HUDEP-2 (cell line): Measurements from ENCODE around the gene TEKT5.
"Not testable (repeated sequence)": the region's sequence is repeated elsewhere in the genome, so short reads cannot be mapped to it uniquely, and the experiment has no call there.

ENCODE experiments used
- DNase-seq, 76 experiments: peaks; one replicate each; lab custom pipeline; 2025; ENCODE audit not compliant: unreplicated experiment in 76 of 76; lab: John Stamatoyannopoulos, UW

Gene TEKT5

GRCh38 chr16:10688291-10688690 is 6.4 kb downstream of the TEKT5 start:
- DNase-seq: no peak

DNA sequence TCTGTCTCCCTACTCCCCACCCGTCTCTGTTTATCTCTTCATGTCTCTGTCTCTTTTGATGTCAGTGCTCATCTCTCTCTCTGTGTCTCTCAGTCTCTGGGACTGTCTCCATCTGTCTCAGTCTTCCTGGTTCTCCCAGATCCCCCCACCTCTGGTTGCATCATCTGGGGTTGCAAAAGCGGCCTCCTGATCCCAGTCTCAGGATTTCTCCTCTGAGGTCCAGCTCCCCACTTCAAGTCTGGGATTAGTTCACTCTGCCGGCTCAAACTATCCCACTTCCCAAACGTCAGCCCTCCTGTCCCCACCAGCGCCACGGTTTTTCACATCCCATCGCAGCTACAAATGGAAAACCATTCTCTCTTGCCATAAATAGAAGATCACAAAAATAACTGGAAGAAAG is 9.0 kb downstream of the TEKT5 start:
- DNase-seq: no peak

DNA sequence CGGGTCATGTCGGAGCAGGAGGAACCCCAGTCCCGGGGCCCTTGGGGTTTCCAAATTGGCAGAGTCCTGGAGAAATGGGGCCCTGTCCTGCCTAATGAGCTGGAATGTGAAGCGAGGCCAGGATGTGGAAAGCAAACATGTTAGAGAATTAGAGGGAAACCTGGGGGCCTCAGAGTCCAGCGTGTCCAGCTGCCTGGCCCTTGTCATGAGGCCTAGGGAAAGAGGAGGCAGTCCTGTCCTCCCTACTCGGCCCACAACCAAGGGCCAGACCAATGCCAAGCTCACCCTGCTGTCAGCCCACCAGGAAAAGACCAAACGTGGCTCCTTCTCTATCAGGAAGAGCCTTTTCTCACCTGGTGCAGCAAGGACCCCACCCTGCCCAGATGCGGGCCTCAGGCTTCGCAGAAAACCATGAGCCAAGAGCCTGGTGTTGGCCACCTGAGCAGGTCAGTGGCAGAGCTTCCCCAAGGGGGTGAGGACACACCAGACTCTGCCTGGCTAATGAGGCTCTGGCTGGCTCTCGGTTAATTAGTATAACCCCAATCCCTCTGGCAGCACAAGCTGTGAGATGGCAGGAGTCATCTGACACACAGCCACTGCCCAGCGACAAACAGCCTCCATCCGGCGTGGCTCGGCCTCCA is 10.1 kb downstream of the TEKT5 start:
- DNase-seq: no peak

GRCh38 chr16:10683170-10683569 is 11.6 kb downstream of the TEKT5 start:
- no peak for DNase-seq

GRCh38 chr16:10682604-10683003 is 12.1 kb downstream of the TEKT5 start:
- DNase-seq: no peak

- no peak for DNase-seq
Observed at GRCh38 chr16:10681310-10682308, 13.1 kb downstream of the TEKT5 start.

GRCh38 chr16:10679921-10680320 is 14.8 kb downstream of the TEKT5 start:
- DNase-seq: no peak

GRCh38 chr16:10679441-10679840 is 15.3 kb downstream of the TEKT5 start:
- DNase-seq: not testable (repeated sequence)

DNA sequence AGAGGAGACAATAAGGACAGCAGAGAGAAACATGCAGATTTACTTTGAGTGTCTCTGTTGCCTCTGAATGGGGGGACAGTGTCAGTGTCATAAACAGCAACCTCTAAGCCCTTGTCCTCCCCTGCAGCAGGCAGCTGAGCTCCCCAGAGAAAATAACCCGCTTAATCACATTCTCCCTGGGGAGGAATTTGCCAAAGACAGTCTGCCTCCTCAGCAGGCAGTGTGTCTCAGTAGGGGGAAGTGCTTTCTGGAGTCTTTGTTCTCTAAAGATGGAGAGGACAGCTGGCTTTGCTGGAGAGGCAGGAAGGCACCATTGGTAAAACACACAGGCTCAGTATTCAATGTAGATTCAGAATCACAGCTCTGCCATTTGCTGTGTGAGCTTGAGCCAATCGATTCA is 16.1 kb downstream of the TEKT5 start:
- DNase-seq: no peak

- DNase-seq: no peak
Observed at GRCh38 chr16:10676284-10676683, 18.4 kb downstream of the TEKT5 start.

DNA sequence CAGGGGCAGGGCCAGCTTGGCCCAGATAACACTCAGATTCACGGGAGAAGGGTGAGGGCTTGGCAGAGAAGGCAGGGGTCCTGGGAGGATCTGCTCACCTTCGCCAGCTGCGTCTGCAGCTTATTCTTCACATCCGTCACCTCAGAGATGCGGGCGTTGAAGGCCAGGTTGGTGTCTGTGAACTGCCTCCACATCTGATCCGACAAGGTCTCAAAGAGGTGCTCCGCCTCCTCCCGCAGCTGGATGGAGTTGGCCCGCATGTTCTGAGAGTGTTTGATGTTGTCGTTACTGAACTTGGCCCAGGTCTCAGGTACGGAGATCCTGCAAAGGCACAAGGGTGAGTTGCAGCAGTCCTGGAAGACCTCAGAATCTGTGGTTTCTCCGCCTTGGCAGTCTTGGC is 18.9 kb downstream of the TEKT5 start:
- no peak for DNase-seq

GRCh38 chr16:10675216-10675615 is 19.5 kb downstream of the TEKT5 start:
- DNase-seq: no peak

DNA sequence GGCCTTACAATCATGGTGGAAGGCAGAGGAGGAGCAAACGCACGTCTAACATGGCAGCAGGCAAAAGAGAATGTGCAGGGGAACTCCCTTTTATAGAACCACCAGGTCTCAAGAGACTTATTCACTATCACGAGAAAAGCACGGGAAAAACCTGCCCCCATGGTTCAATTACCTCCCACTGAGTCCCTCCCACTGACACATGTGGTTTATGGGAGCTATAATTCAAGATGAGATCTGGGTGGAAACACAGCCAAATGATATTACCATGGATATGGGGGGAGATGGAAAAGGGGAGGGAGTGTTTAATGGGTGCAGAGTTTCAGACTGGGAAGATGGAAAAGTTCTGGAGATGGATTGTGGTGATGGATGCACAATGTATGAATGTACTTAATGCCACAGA is 23.0 kb downstream of the TEKT5 start:
- DNase-seq: no peak

- DNase-seq: no peak
Observed at GRCh38 chr16:10669791-10670190, 24.9 kb downstream of the TEKT5 start.

GRCh38 chr16:10668322-10669045 is 26.2 kb downstream of the TEKT5 start:
- peak in 9 of 76 experiments; percentile 4 to 18 (median 6) for DNase-seq

GRCh38 chr16:10667239-10667638 is 27.5 kb downstream of the TEKT5 start:
- no peak for DNase-seq

DNA sequence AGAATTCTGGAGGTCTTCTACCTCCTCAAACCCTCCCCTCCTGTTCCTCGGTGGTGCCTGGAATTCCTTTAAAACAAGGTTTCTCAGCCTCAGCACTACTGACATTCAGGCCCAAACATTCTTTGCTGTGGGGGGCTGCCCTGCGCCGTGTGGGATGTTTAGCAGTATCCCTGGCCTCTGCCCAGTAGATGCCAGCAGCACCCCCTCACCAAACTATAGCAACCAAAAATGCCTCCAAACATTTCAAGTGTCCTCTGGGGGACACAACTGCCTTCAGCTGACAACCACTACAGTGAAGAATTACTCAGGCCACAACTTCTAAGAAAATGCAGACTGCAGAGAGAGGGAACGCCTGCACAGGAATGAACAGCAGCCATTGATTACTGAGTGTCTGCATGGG is 28.4 kb downstream of the TEKT5 start:
- DNase-seq: no peak

DNA sequence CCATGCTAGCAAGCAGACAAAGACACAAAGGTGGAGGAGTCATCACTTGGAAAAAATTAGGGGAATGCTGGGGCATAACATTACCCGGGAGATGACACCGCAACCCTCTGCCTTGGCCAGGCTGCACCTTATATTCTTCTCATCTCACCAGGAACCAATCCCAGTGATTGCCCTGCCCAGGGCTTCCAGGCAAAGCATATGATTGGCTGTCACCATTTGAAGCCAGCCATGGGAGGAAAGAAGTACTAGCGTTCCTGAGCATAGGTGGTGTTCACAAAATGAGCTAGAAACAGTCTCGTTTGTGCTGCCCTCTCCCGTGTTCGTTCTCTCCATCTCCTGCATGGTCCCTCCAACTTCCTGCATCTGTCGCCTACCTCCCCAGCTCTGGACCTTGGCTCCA is 29.6 kb downstream of the TEKT5 start:
- DNase-seq: no peak

DNA sequence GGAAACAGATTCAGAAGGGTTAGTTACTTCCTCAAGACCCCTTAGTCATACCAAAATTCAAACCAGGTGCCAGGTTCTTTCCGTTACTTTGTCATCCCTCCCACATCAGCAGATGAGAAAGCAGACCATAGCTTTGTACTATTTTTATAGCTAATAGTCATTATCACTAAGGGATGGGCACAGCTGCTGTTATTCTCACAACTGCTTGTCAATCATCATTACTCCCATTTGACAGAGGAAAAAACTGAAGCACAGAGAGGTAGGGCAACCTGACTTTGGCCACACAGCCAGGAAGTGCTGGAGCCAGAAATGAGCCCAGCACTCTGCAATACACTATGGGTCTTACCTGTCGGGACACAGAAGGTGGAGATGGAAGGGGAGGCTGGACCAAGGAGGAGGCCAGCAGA is 30.0 kb downstream of the TEKT5 start:
- DNase-seq: no peak

- no peak for DNase-seq
Observed at GRCh38 chr16:10663744-10664143, 31.0 kb downstream of the TEKT5 start.

GRCh38 chr16:10663146-10663545 is 31.6 kb downstream of the TEKT5 start:
- DNase-seq: no peak
